ENCODE results near the gene ANKRD13B. TPM values are rescaled to one million over a fixed set of nuclear protein-coding genes. Genes with fewer than 3 reads are reported as not detected.

The ANKRD13B gene
- total and polyA plus RNA-seq, 12 donors: 1.0 to 23.8 (median 5.4) TPM

DNA sequence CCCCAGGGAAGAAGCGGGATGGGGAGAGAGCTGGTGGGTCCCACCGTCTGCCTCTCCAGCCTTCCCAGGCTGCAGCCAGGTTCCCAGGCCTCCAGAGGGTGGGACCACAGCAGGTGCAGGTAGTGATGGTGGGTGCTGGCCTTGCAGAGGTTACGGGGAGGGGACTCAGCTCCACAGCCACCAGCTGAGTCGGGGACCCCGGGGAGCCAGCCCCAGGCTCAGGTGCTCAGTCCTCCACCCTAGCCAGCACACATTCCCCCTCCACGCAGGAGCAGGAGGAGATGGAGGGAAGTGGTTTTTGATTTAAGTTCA lies 19.4 kb upstream of the ANKRD13B start:
- TF ChIP-seq, protein P1, sequence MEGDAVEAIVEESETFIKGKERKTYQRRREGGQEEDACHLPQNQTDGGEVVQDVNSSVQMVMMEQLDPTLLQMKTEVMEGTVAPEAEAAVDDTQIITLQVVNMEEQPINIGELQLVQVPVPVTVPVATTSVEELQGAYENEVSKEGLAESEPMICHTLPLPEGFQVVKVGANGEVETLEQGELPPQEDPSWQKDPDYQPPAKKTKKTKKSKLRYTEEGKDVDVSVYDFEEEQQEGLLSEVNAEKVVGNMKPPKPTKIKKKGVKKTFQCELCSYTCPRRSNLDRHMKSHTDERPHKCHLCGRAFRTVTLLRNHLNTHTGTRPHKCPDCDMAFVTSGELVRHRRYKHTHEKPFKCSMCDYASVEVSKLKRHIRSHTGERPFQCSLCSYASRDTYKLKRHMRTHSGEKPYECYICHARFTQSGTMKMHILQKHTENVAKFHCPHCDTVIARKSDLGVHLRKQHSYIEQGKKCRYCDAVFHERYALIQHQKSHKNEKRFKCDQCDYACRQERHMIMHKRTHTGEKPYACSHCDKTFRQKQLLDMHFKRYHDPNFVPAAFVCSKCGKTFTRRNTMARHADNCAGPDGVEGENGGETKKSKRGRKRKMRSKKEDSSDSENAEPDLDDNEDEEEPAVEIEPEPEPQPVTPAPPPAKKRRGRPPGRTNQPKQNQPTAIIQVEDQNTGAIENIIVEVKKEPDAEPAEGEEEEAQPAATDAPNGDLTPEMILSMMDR (IDR thresholded peaks at IDR 0.05): no peak
- no peak for TF ChIP-seq POLR2A (IDR thresholded peaks at IDR 0.05)
- H3K4me1 ChIP-seq (replicated peaks in 1 of 2): peaks cover 20 to 24% of the 10 kb centered on the region in 2 donors
- intact Hi-C loops (cut with DNase I): no loop called here
- H3K9me3 ChIP-seq (replicated peaks in 1 of 3): no peaks in the 10 kb centered on the region
- H3K4me3 ChIP-seq: no peak overlapping the region
- DNase-seq: peak in 3 of 7 donors; percentile 7 to 18 (median 15)
- 88 to 90% (median 90%) methylated on average over 6 of the region's 6 CpGs for WGBS, 4 donors
- H3K36me3 ChIP-seq (replicated peaks in 1 of 2): peaks cover 0 to 47% of the 10 kb centered on the region in 2 donors
- H3K27me3 ChIP-seq: no peaks in the 10 kb centered on the region
- H3K27ac ChIP-seq: no peak overlapping the region

DNA sequence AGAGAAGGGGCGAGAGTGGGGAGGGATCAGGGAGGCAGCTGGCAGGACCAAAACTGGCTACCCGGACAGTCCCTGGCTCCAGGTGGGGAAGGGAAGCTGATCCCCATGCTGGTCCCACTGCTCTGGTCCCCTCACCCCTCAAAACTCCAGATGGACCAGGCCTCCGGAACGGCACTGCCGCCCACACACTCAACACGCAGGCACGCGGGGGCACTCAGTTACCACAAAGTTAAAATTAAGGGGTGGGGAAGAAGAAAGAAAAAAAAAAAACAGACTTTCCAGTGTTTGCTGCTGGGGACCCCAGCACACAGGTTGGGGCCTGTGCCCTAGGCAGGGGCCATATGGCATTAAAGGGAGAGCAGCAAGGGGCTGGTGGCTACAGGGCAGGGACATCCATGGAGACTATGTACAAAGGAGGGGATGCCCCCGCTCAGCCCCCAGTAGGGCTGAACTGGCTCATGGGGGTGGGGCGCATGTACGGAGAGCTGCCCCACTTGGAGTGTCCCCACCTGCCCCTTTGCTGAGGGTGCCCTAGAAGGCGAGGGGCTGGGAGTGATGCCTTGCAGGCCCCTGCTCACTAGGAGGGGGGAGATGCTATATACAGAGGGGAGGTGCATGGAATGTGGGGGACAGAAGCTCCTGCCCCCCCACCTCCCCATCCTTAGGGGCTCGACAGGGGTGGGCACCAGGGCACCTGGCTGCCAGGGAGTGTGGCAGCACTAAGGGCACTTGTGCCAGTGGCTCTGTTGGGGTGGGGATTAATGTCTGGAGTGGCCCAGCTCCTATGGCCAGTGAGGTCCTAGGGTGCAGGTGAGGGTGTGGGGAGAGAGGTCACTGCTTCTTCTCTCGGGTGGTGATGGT lies 18.8 kb upstream of the ANKRD13B start:
- H3K27me3 ChIP-seq: no peaks in the 10 kb centered on the region
- H3K4me3 ChIP-seq: no peak overlapping the region
- 87 to 96% (median 87%) methylated on average over 12 to 14 of the region's 14 CpGs for WGBS, 4 donors
- DNase-seq: peak in 1 of 7 donors; percentile 22
- H3K4me1 ChIP-seq (replicated peaks in 1 of 2): peaks cover 18 to 21% of the 10 kb centered on the region in 2 donors
- intact Hi-C loops (cut with DNase I): no loop called here
- TF ChIP-seq, protein P1 (IDR thresholded peaks at IDR 0.05): no peak
- no peak for TF ChIP-seq POLR2A (IDR thresholded peaks at IDR 0.05)
- peaks cover 0 to 47% of the 10 kb centered on the region in 2 donors for H3K36me3 ChIP-seq (replicated peaks in 1 of 2)
- no peak overlapping the region for H3K27ac ChIP-seq
- H3K9me3 ChIP-seq (replicated peaks in 1 of 3): no peaks in the 10 kb centered on the region

DNA sequence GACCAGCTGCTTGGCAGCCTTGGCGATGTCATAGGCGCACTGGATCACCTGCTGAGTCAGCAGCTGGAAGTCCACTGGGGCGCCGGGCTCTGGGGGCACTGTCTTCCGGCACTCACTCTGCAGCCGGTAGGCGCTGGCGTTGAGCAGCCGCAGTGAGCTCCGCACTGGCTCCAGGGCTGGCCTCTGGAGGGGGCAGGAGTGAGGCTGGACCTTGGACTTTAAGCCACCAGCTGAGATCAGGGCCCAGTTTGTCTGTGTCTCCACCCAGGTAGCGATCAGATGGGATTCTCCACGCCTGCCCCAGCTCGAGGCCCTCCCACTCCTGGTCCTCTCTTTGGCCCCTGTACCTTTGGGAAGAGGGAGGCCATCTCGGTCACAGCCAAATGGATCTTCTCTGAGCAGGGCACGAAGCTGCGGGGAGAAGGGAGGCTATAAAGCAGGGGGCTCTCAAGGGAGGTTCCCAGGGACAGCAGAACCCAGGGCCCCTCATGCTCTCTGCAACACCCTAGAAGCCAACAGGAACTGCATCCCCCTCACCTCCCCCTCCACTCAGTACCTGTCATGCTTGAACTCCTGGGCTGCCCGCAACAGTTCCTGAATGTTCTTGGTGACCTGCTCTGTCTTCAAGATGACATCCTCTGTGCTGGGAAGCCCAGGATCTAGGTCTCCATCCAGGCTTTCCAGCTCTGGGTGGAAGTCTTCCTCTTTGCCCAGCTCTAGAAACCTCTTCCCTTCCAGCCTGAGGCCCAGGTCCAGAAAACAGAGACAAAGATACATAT lies 18.0 kb upstream of the ANKRD13B start:
- H3K27ac ChIP-seq: no peak overlapping the region
- H3K9me3 ChIP-seq (replicated peaks in 1 of 3): no peaks in the 10 kb centered on the region
- TF ChIP-seq, protein P1 (IDR thresholded peaks at IDR 0.05): no peak
- no peak for TF ChIP-seq POLR2A (IDR thresholded peaks at IDR 0.05)
- WGBS, 4 donors: 89 to 100% (median 92%) methylated on average over 1 to 17 of the region's 17 CpGs
- peaks cover 14 to 16% of the 10 kb centered on the region in 2 donors for H3K4me1 ChIP-seq (replicated peaks in 1 of 2)
- H3K36me3 ChIP-seq (replicated peaks in 1 of 2): peaks cover 0 to 52% of the 10 kb centered on the region in 2 donors
- no peaks in the 10 kb centered on the region for H3K27me3 ChIP-seq
- intact Hi-C loops (cut with DNase I): loop anchor here in 1 of 2 donors (5.0 kb wide), 1 partner anchor 37 kb away; no protein-coding TSS in a partner anchor
- H3K4me3 ChIP-seq: no peak overlapping the region
- peak in 2 of 7 donors; percentile 6 to 21 for DNase-seq
